OCI-LY7 (cell line): Measurements from ENCODE around the gene CTBP2.

ENCODE experiments used
- CTCF ChIP-seq: fragments of 200-600 bp; sonication (generic); conservative IDR thresholded peaks from 2 replicates; pipeline ENCODE4 v1.5.1; 2014; ENCODE audit warnings: mild to moderate bottlenecking, antibody characterized with exemption, low read length, moderate library complexity, mixed read lengths
- EZH2phosphoT487 ChIP-seq: fragments of 200-600 bp; sonication (generic); IDR thresholded peaks from 2 replicates; pipeline ENCODE4 v1.6.1; 2018; ENCODE audit warnings: low read depth, borderline replicate concordance, mild to moderate bottlenecking, mixed run types, antibody characterized with exemption, low read length, moderate library complexity, mixed read lengths

- TF ChIP-seq CTCF: no peak
- TF ChIP-seq EZH2phosphoT487: no peak
These were observed 31.3 kb downstream of the CTBP2 start for GRCh38 chr10:125129076-125129458.
